ENCODE results near the gene STOML3. TPM values are rescaled to one million over a fixed set of nuclear protein-coding genes. Genes with fewer than 3 reads are reported as not detected.

The STOML3 gene
- total and polyA plus RNA-seq, 8 donors, result 0.35 to 3.5 (median 1.8) TPM; not detected in 1

DNA sequence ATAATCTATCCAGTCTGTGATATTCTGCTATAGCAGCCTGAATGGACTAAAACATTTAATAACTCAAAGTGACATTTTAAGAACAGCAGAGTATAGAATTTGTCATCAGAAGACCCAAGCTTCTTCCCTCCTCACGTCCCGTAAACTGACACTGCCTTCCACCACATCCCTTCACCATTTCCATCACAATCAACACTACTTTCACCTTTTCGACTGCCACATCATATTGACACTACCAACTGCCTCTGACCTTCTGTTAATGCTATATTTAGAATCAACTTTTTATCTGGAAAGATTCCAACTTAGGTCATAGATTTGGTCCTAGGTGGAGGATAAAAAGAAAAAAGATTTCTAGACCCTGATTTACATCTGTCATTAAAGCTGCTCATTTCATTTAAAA lies 39.6 kb downstream of the STOML3 start:
- Histone ChIP-seq H3K36me3 (no peaks in the 10 kb centered on the region), H3K9me3 (peaks cover 0 to 5% of the 10 kb centered on the region in 2 donors), H3K4me3 (no peak overlapping the region), H3K27me3 (no peaks in the 10 kb centered on the region), H3K27ac (no peak overlapping the region), H3K4me1 (no peaks in the 10 kb centered on the region)
- intact Hi-C loops (cut with DNase I), result no loop called here
- DNase-seq, result no peak
- TF ChIP-seq, protein P1, sequence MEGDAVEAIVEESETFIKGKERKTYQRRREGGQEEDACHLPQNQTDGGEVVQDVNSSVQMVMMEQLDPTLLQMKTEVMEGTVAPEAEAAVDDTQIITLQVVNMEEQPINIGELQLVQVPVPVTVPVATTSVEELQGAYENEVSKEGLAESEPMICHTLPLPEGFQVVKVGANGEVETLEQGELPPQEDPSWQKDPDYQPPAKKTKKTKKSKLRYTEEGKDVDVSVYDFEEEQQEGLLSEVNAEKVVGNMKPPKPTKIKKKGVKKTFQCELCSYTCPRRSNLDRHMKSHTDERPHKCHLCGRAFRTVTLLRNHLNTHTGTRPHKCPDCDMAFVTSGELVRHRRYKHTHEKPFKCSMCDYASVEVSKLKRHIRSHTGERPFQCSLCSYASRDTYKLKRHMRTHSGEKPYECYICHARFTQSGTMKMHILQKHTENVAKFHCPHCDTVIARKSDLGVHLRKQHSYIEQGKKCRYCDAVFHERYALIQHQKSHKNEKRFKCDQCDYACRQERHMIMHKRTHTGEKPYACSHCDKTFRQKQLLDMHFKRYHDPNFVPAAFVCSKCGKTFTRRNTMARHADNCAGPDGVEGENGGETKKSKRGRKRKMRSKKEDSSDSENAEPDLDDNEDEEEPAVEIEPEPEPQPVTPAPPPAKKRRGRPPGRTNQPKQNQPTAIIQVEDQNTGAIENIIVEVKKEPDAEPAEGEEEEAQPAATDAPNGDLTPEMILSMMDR (IDR thresholded peaks at IDR 0.05), result no peak
- no peak for ATAC-seq

DNA sequence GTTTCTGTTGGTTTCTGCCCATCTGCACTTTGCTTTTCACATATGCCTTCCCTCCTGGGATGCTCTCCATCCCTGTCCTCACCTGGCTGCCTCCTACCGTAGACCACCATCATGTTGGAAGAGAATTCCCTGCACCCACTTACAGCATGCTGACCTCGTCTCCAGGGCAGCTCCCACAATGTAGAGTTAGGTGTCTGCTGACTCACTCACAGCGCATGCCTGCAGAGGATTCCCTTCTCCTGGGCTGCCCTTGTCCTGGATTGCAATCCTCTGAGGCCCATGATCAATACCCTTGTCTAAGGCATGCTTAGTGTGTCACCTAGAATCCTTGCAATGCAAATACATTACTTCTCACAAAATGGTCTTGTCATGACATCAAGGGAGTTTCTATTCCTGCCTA lies 43.6 kb downstream of the STOML3 start:
- Histone ChIP-seq H3K4me3 (no peak overlapping the region), H3K27me3 (no peaks in the 10 kb centered on the region), H3K36me3 (no peaks in the 10 kb centered on the region), H3K4me1 (no peaks in the 10 kb centered on the region), H3K27ac (no peak overlapping the region), H3K9me3 (peaks cover 0 to 5% of the 10 kb centered on the region in 2 donors)
- DNase-seq (no peak), ATAC-seq (no peak)
- intact Hi-C loops (cut with DNase I), result no loop called here
- TF ChIP-seq, protein P1 (IDR thresholded peaks at IDR 0.05), result no peak

DNA sequence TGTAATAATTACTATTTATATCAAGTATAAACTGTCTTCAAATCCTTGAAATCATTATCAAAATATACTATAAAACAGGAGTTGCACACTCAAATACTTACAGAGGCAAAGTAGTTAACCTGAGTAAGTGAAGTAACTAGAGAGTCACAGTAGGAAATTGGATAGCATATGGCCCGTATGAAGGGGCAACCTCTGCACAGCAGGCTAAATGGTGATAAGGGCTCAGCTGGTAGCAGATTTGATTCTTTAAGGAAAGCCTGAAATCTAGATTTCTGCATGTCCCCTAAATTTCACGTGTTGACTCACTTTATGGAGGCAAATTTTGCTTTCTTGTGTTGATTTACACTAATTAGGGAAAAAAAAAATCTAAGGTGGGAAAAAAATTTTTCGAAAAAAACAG lies 46.4 kb downstream of the STOML3 start:
- H3K4me1 ChIP-seq, result no peaks in the 10 kb centered on the region
- no peaks in the 10 kb centered on the region for H3K27me3 ChIP-seq
- no peaks in the 10 kb centered on the region for H3K9me3 ChIP-seq
- intact Hi-C loops (cut with DNase I), result no loop called here
- no peaks in the 10 kb centered on the region for H3K36me3 ChIP-seq
- no peak overlapping the region for H3K4me3 ChIP-seq
- TF ChIP-seq, protein P1 (IDR thresholded peaks at IDR 0.05), result no peak
- no peak overlapping the region for H3K27ac ChIP-seq
- DNase-seq (no peak), ATAC-seq (no peak)

DNA sequence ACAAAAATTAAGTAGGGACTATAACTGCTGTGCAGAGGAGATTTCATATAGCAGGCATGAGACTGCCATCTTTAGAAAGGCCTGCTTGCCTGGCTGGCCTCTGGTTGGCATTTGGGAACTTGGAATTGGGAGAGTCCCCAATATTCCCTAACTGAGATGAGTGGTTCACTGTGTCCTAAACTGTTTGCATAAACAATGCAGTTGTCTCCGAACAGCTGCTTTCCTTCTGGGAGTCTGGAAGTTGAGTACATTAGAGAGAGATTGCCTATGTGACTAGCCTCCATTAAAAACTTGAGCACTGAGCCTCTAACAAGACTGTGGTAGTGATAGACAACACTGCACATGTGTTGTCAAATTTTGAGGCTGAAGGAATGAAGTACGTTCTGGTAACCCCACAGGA lies 47.4 kb downstream of the STOML3 start:
- H3K4me3 ChIP-seq, result no peak overlapping the region
- TF ChIP-seq, protein P1 (IDR thresholded peaks at IDR 0.05), result no peak
- H3K4me1 ChIP-seq, result no peaks in the 10 kb centered on the region
- ATAC-seq, result no peak
- no peak overlapping the region for H3K27ac ChIP-seq
- no peak for DNase-seq
- intact Hi-C loops (cut with DNase I), result no loop called here
- H3K27me3 ChIP-seq, result no peaks in the 10 kb centered on the region
- H3K9me3 ChIP-seq, result no peaks in the 10 kb centered on the region
- H3K36me3 ChIP-seq, result no peaks in the 10 kb centered on the region

DNA sequence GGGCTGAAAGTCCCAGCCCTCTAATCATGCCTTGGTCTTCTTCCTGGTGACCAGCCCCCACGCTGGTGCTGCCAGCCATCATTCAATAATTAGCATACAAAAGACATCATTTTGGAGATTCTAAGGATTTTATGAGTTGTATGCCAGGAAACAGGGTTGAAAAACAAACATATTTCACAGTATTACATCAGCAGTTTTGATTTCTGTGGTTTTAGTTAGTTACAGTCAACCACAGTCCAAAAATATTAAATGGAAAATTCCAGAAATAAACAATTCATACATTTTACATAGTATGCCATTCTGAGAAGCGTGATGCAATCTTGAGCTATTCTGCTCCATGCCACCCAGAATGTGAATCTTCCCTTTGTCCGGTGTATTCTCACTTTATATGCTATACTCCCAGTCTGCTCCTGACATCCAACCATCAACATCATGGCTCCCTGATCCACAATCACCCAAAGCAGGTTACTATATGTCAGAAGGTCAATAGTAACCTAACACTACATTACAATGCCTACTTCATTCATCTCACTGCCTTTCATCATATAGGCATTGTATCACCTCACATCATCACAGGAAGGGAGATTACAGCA lies 49.2 kb downstream of the STOML3 start:
- Histone ChIP-seq H3K27ac (no peak overlapping the region), H3K4me3 (no peak overlapping the region), H3K36me3 (no peaks in the 10 kb centered on the region), H3K4me1 (no peaks in the 10 kb centered on the region), H3K9me3 (no peaks in the 10 kb centered on the region), H3K27me3 (no peaks in the 10 kb centered on the region)
- ATAC-seq (no peak), DNase-seq (no peak)
- intact Hi-C loops (cut with DNase I), result no loop called here
- TF ChIP-seq, protein P1 (IDR thresholded peaks at IDR 0.05), result no peak
